Mucosa of stomach (tissue), 1 donor: ENCODE data around the gene FANCD2.

ENCODE experiments used
- H3K27me3 ChIP-seq: one replicate; pipeline ENCODE4 v1.7.0; 2013; ENCODE audit warnings: mild to moderate bottlenecking, low read length; ENCODE audit not compliant: control insufficient read depth, insufficient read depth
- H3K36me3 ChIP-seq: one replicate; pipeline ENCODE4 v1.7.0; 2013; ENCODE audit warnings: low read length; ENCODE audit not compliant: control insufficient read depth, insufficient read depth
- H3K4me1 ChIP-seq: one replicate; pipeline ENCODE4 v1.7.0; 2013; ENCODE audit warnings: mild to moderate bottlenecking, low read length; ENCODE audit not compliant: control insufficient read depth, insufficient read depth
- H3K4me3 ChIP-seq: one replicate; pipeline ENCODE4 v1.7.0; 2013; ENCODE audit warnings: low read length
- H3K9ac ChIP-seq: one replicate; pipeline ENCODE4 v1.7.0; 2013; ENCODE audit warnings: mild to moderate bottlenecking, low read length, moderate library complexity
- H3K9me3 ChIP-seq: one replicate; pipeline ENCODE4 v1.7.0; 2013; ENCODE audit warnings: mild to moderate bottlenecking, low read length, moderate library complexity; ENCODE audit not compliant: control insufficient read depth
- donor health status: Pancreatic carcinoma.

The FANCD2 gene

GRCh38 chr3:10026084-10026890, at the start of gene FANCD2:
Gene FANCD2 (plus strand): TSS chr3:10026437. CDS start chr3:10028658, 2,221 bp downstream.
- H3K36me3 ChIP-seq = peaks cover 4% of the 10 kb centered on the region
- H3K9ac ChIP-seq = peak within 1 kb of the TSS; percentile 95
- no peaks in the 10 kb centered on the region for H3K9me3 ChIP-seq
- no peaks in the 10 kb centered on the region for H3K27me3 ChIP-seq
- peaks cover 19% of the 10 kb centered on the region for H3K4me1 ChIP-seq
- H3K4me3 ChIP-seq = peak within 1 kb of the TSS; percentile 98

DNA sequence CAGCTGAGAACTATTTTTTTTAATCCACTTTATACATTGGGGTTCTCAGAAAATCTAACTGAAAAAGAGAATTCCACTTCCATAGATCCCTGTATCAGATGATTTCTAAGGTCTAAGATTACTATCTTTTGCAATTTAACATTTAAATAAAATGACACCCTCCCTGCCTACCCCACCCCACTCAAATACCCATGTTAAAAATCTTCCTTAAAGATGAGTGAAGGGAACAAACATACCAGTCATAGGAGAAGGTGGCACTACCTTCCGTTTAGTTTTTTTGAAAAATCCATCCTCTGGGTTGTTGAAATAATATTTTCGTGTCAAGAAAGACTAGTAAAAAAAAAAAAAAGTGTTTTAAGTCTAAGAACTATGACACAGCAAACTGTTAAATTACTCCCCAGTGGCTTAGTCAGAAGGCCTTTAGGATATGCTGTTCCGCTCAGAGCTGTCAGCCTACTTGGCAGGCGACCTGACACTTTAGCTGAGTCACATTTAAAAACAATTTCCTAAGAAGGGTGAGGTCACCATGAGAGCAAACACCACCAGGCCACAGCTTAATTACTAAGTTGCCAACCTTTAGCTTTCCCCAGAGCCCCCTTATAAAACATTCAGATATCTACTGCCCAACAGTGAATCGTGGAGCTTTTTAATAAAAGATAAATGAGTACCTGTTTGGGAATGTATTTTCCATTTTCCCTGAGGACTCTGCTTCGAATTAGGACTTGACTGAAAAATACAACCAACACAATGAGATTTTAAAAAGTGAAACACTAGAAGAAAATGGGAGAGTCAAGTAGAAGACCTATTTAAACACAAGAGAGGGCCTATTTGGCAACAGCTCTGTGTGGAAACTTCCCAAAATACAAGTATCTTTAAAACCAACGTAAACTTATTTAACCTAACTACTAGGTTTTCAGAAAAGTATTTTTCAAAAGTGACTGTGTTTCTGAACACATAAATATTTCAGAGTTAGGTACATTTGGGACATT, 49.2 kb upstream of the FANCD2 start:
- Histone ChIP-seq H3K9me3 (no peaks in the 10 kb centered on the region), H3K4me3 (no peak overlapping the region), H3K9ac (peak overlapping the region; percentile 16), H3K27me3 (no peaks in the 10 kb centered on the region), H3K4me1 (peaks cover 9% of the 10 kb centered on the region), H3K36me3 (peaks cover 5% of the 10 kb centered on the region)

GRCh38 chr3:9978710-9979305, 47.4 kb upstream of the FANCD2 start:
- H3K4me1 ChIP-seq = peaks cover 9% of the 10 kb centered on the region
- no peak overlapping the region for H3K9ac ChIP-seq
- H3K36me3 ChIP-seq = no peaks in the 10 kb centered on the region
- H3K9me3 ChIP-seq = no peaks in the 10 kb centered on the region
- H3K27me3 ChIP-seq = no peaks in the 10 kb centered on the region
- H3K4me3 ChIP-seq = no peak overlapping the region

DNA sequence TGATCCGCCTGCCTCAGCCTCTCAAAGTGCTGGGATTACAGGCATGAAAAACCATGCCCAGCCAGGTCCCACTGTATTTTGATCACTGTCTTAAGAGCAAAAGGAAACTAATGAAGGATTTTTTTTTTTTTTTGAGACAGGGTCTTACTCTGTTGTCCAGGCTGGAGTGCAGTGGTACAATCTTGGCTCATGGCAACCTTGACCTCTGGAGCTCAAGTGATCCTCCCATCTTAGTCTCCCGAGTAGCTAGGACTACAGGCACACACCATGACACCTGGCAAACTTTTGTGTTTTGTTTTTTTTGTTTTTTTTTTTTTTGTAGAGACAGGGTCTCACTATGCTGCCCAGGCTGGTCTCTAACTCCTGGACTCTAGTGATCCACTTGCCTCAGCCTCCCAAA, 46.0 kb upstream of the FANCD2 start:
- Histone ChIP-seq H3K9ac (no peak overlapping the region), H3K9me3 (no peaks in the 10 kb centered on the region), H3K27me3 (no peaks in the 10 kb centered on the region), H3K4me1 (peaks cover 10% of the 10 kb centered on the region), H3K4me3 (no peak overlapping the region), H3K36me3 (no peaks in the 10 kb centered on the region)

DNA sequence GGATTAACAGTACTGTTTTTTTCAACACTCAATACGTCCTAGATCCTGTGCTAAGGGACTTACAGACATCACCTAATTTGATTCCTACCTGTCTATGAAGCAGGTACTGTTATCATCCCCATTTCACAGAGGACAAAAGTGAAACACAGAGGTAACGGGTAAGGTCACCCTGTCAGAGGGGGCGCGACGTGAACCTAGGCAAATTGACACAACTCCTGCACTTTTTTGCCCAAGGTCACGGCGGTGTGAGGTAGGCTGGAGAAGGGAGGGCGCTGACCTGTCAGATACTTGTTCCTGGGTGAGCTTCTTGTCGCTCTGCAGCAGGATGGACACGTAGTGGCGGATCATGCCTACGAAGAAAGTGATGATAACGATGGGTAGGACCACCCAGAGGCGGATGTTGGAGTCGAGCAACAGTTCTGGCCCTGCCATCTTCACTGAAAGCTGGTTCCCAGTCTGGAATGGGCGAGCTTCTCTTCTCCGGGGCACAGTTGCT, 40.0 kb upstream of the FANCD2 start:
- Histone ChIP-seq H3K36me3 (no peaks in the 10 kb centered on the region), H3K9ac (peak overlapping the region; percentile 95), H3K4me1 (peaks cover 15% of the 10 kb centered on the region)

DNA sequence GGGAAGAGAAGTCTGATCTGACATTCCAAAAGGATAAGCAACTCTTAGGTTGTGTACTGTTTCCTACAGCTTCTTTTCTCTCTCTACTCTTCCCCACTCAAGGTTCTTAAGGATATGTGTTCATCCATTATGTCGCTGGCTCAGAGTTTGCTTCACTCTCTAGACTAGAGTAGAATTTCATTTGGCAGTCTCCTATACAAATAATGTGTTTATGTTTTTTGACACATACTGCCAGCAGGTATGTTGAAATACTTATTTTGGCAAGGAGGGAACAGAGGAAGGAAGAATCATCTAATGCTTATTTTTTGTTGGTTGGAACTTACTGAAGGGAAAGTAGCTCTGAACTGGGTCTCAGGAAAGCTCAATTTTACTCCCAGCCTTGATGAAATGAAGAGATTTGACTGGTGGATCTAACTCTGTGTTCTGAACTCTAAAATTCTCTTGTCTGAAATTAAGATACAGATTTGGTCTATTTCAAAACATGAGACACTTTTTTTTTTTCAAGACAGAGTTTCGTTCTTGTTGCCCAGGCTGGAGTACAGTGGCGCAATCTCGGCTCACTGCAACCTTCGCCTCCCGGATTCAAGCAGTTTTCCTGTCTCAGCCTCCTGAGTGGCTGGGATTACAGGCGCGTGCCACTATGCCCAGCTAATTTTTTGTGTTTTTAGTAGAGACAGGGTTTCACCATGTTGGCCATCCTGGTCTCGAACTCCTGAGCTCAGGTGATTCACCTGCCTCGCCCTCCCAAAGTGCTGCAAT, 32.0 kb upstream of the FANCD2 start:
- no peak overlapping the region for H3K4me3 ChIP-seq
- H3K36me3 ChIP-seq = no peaks in the 10 kb centered on the region
- no peaks in the 10 kb centered on the region for H3K27me3 ChIP-seq
- H3K9me3 ChIP-seq = no peaks in the 10 kb centered on the region
- no peak overlapping the region for H3K9ac ChIP-seq
- H3K4me1 ChIP-seq = no peaks in the 10 kb centered on the region

More for the DNA sequence above, 40.0 kb upstream of the FANCD2 start:
- Histone ChIP-seq H3K9me3 (no peaks in the 10 kb centered on the region), H3K27me3 (no peaks in the 10 kb centered on the region), H3K4me3 (peak overlapping the region; percentile 93)

GRCh38 chr3:10000686-10001085, 25.6 kb upstream of the FANCD2 start:
- Histone ChIP-seq H3K4me3 (no peak overlapping the region), H3K9me3 (no peaks in the 10 kb centered on the region), H3K36me3 (no peaks in the 10 kb centered on the region), H3K4me1 (no peaks in the 10 kb centered on the region), H3K9ac (no peak overlapping the region), H3K27me3 (no peaks in the 10 kb centered on the region)

- no peaks in the 10 kb centered on the region for H3K27me3 ChIP-seq
- no peaks in the 10 kb centered on the region for H3K9me3 ChIP-seq
- no peaks in the 10 kb centered on the region for H3K36me3 ChIP-seq
- H3K9ac ChIP-seq = no peak overlapping the region
- H3K4me3 ChIP-seq = no peak overlapping the region
- H3K4me1 ChIP-seq = no peaks in the 10 kb centered on the region
Measured at GRCh38 chr3:10002951-10003350, 23.3 kb upstream of the FANCD2 start.

DNA sequence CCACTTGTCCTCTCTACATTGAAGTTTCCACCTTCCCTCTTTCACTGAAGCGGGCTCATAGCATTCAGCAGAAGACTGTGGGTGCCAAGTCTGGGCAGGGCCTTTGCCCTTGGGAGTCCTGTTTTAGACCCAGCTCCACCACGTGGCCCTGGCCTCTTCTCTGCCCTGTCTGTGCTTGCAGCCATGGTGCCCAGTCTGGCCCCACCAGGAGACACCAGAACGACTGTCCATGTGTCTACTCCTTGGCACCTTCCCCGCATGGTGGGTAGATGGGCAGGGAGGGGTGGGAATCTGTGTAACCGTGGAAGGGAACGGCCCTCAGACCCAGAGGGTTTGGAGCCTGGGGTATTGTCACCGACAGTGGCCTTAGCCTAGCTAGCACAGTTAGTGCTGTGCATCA, 21.7 kb upstream of the FANCD2 start:
- Histone ChIP-seq H3K9me3 (no peaks in the 10 kb centered on the region), H3K36me3 (no peaks in the 10 kb centered on the region), H3K4me1 (peaks cover 6% of the 10 kb centered on the region), H3K9ac (no peak overlapping the region), H3K4me3 (no peak overlapping the region), H3K27me3 (no peaks in the 10 kb centered on the region)

GRCh38 chr3:10004960-10005564, 21.2 kb upstream of the FANCD2 start:
- Histone ChIP-seq H3K4me3 (no peak overlapping the region), H3K27me3 (no peaks in the 10 kb centered on the region), H3K9ac (no peak overlapping the region), H3K36me3 (no peaks in the 10 kb centered on the region), H3K4me1 (peaks cover 10% of the 10 kb centered on the region), H3K9me3 (no peaks in the 10 kb centered on the region)
